Measurements from ENCODE around the gene CENPT. TPM values are rescaled to one million over a fixed set of nuclear protein-coding genes. Genes with fewer than 3 reads are reported as not detected.

The CENPT gene
- total and polyA plus RNA-seq, 2 of the 13 experiments (the other 11 are each of a cell fraction or from before 2014, with no cell fraction given): 40.9 to 43.3 TPM

GRCh38 chr16:67842509-67843342 lies 4.8 kb downstream of the CENPT start (continued):
- TF ChIP-seq, protein P1, sequence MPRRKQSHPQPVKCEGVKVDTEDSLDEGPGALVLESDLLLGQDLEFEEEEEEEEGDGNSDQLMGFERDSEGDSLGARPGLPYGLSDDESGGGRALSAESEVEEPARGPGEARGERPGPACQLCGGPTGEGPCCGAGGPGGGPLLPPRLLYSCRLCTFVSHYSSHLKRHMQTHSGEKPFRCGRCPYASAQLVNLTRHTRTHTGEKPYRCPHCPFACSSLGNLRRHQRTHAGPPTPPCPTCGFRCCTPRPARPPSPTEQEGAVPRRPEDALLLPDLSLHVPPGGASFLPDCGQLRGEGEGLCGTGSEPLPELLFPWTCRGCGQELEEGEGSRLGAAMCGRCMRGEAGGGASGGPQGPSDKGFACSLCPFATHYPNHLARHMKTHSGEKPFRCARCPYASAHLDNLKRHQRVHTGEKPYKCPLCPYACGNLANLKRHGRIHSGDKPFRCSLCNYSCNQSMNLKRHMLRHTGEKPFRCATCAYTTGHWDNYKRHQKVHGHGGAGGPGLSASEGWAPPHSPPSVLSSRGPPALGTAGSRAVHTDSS (CRISPR knock-in tag; conservative IDR thresholded peaks at IDR 0.05): peak; percentile 70; the same call in 1 of the 2 replicates
- TF ChIP-seq ZNF224 (CRISPR knock-in tag; IDR thresholded peaks at IDR 0.05) (0 out of 2 replicates have a peak, but pooled peaks have one; percentile 33), UBTF (CRISPR knock-in tag; IDR thresholded peaks at IDR 0.05) (peak; percentile 95), KAT7 (CRISPR knock-in tag; IDR thresholded peaks at IDR 0.05; ENCODE audit: borderline replicate concordance) (peak; percentile 87), EEA1 (CRISPR knock-in tag; IDR thresholded peaks at IDR 0.05; ENCODE audit: borderline replicate concordance) (peak; percentile 30), ZHX2 (IDR thresholded peaks at IDR 0.05; ENCODE audit: low read depth) (0 out of 2 replicates have a peak, but pooled peaks have one; percentile 12), ZHX2 (CRISPR knock-in tag; IDR thresholded peaks at IDR 0.05; ENCODE audit: borderline replicate concordance) (no peak), ELF1 (CRISPR knock-in tag; IDR thresholded peaks at IDR 0.05) (0 out of 2 replicates have a peak, but pooled peaks have one; percentile 11)
- TF ChIP-seq, protein P2, sequence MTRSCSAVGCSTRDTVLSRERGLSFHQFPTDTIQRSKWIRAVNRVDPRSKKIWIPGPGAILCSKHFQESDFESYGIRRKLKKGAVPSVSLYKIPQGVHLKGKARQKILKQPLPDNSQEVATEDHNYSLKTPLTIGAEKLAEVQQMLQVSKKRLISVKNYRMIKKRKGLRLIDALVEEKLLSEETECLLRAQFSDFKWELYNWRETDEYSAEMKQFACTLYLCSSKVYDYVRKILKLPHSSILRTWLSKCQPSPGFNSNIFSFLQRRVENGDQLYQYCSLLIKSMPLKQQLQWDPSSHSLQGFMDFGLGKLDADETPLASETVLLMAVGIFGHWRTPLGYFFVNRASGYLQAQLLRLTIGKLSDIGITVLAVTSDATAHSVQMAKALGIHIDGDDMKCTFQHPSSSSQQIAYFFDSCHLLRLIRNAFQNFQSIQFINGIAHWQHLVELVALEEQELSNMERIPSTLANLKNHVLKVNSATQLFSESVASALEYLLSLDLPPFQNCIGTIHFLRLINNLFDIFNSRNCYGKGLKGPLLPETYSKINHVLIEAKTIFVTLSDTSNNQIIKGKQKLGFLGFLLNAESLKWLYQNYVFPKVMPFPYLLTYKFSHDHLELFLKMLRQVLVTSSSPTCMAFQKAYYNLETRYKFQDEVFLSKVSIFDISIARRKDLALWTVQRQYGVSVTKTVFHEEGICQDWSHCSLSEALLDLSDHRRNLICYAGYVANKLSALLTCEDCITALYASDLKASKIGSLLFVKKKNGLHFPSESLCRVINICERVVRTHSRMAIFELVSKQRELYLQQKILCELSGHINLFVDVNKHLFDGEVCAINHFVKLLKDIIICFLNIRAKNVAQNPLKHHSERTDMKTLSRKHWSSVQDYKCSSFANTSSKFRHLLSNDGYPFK (CRISPR knock-in tag; IDR thresholded peaks at IDR 0.05; ENCODE audit: borderline replicate concordance): peak; percentile 63; the same call in 1 of the 2 replicates
